Endothelial cell of umbilical vein (primary cell): ENCODE results near the gene GFAP. TPM values are rescaled to one million over a fixed set of nuclear protein-coding genes. Genes with fewer than 3 reads are reported as not detected.

Experiments used
- BruUV-seq: library from RNA; stranded (reverse); fragments of 400-500 nt; replicated peaks from 2 replicates; lab custom pipeline; 2021; lab: Mats Ljungman, UMichigan
- CTCF ChIA-PET: fragments of 300-600, 350-600 bp; sonication (Branson Sonifier 250); formaldehyde crosslinking; loops from one replicate; lab custom pipeline; 2021; ENCODE audit warnings: antibody characterized with exemption, inconsistent platforms; lab: Charles Lee
- POLR2A ChIA-PET: fragments of 300-600, 350-600 bp; sonication (Branson Sonifier 250); formaldehyde crosslinking; loops from one replicate; lab custom pipeline; 2021; ENCODE audit warnings: antibody characterized with exemption, inconsistent platforms; lab: Charles Lee
- DNase-seq: peaks from one replicate; pipeline ENCODE4 v3.0.0-alpha.2; 2011; ENCODE audit warnings: low read depth, low spot score
- FAIRE-seq: peaks from 2 replicates; lab custom pipeline; 2011; peaks lifted over from hg19 to GRCh38; lab: Jason Lieb, UNC
- H2AFZ ChIP-seq: 2 replicates; pipeline ENCODE4 v1.6.0; 2012; ENCODE audit warnings: low read depth, low read length, control low read depth, inconsistent platforms
- H3K27ac ChIP-seq: 2 replicates; pipeline ENCODE4 v1.5.1; 2011; ENCODE audit warnings: low read depth, mild to moderate bottlenecking, control low read depth, low read length, moderate library complexity; ENCODE audit not compliant: insufficient read depth
- H3K27me3 ChIP-seq, 2 experiments: 2 replicates each; pipeline versions ENCODE4 v1.6.0 to v1.6.1; 2011; ENCODE audit warnings: low read length in 2 of 2, mixed read lengths in 1 of 2; ENCODE audit not compliant: control insufficient read depth in 2 of 2, insufficient read depth in 2 of 2
- H3K36me3 ChIP-seq, 2 experiments: 2 replicates in 1 of 2; 3 replicates in 1 of 2; pipeline ENCODE4 v1.5.1; 2011; ENCODE audit warnings: low read length in 2 of 2, mild to moderate bottlenecking in 1 of 2, moderate library complexity in 1 of 2; ENCODE audit not compliant: control insufficient read depth in 2 of 2, insufficient read depth in 2 of 2; ENCODE audit errors: extremely low read depth in 1 of 2
- H3K4me1 ChIP-seq: 3 replicates; pipeline ENCODE4 v1.5.1; 2011; ENCODE audit warnings: mild to moderate bottlenecking, low read length; ENCODE audit not compliant: control insufficient read depth, insufficient read depth; ENCODE audit errors: extremely low read depth
- H3K4me2 ChIP-seq: 2 replicates; pipeline ENCODE4 v1.6.1; 2011; ENCODE audit warnings: low read length, control low read depth, mixed read lengths; ENCODE audit not compliant: insufficient read depth
- H3K4me3 ChIP-seq, 3 experiments: fragments of 200-600 bp in 1 of 3; sonication (generic), shearing (Covaris generic) in 1 of 3; replicated peaks in 1 of 3; 2 replicates each; pipeline ENCODE4 v1.5.1; 2011 to 2016; ENCODE audit warnings: control low read depth in 3 of 3, low read length in 3 of 3, mild to moderate bottlenecking in 2 of 3, inconsistent platforms in 1 of 3, low read depth in 1 of 3, moderate library complexity in 1 of 3; ENCODE audit not compliant: insufficient read depth in 1 of 3
- H3K79me2 ChIP-seq: 2 replicates; pipeline ENCODE4 v1.6.0; 2012; ENCODE audit warnings: low read length, inconsistent platforms; ENCODE audit not compliant: control insufficient read depth, insufficient read depth
- H3K9ac ChIP-seq: replicated peaks from 2 replicates; pipeline ENCODE3; 2011; ENCODE audit warnings: low read length, control low read depth; ENCODE audit not compliant: insufficient read depth; ENCODE audit errors: extremely low read depth
- H3K9me1 ChIP-seq: replicated peaks from 3 replicates; pipeline ENCODE4 v1.6.0; 2011; ENCODE audit warnings: mild to moderate bottlenecking, low read length; ENCODE audit not compliant: control insufficient read depth, insufficient read depth; ENCODE audit errors: extremely low read depth
- H3K9me3 ChIP-seq: replicated peaks from 2 replicates; pipeline ENCODE4 v1.5.1; 2012; ENCODE audit warnings: low read length, inconsistent platforms; ENCODE audit not compliant: control insufficient read depth, insufficient read depth
- H4K20me1 ChIP-seq: replicated peaks from 2 replicates; pipeline ENCODE3; 2011; ENCODE audit warnings: mild to moderate bottlenecking, low read length; ENCODE audit not compliant: control insufficient read depth, insufficient read depth; ENCODE audit errors: extremely low read depth
- EZH2 ChIP-seq: IDR thresholded peaks from 2 replicates; pipeline ENCODE4 v1.6.1; 2012; ENCODE audit warnings: borderline replicate concordance, low read depth, mild to moderate bottlenecking, moderate library complexity, low read length, inconsistent platforms; ENCODE audit not compliant: severe bottlenecking
- FOS ChIP-seq: IDR thresholded peaks from 2 replicates; pipeline ENCODE4 v1.6.1; 2011; ENCODE audit warnings: mild to moderate bottlenecking, low read length, moderate library complexity, borderline replicate concordance; ENCODE audit not compliant: insufficient read depth
- GATA2 ChIP-seq: IDR thresholded peaks from 2 replicates; pipeline ENCODE4 v1.7.0; 2011; ENCODE audit warnings: low read depth, mild to moderate bottlenecking, moderate library complexity, mixed read lengths, low read length; ENCODE audit not compliant: insufficient read length, insufficient read depth
- JUN ChIP-seq: IDR thresholded peaks from 2 replicates; pipeline ENCODE4 v1.6.1; 2011; ENCODE audit warnings: borderline replicate concordance, low read depth; ENCODE audit not compliant: insufficient read length, insufficient read depth
- MYC ChIP-seq: IDR thresholded peaks from one replicate; pipeline ENCODE4 v1.6.1; 2011; ENCODE audit warnings: mild to moderate bottlenecking, low read depth, low read length
- POLR2A ChIP-seq: IDR thresholded peaks from 2 replicates; pipeline ENCODE4 v1.6.1; 2012; ENCODE audit warnings: low read depth, mild to moderate bottlenecking, control low read depth, low read length
- POLR2AphosphoS5 ChIP-seq: IDR thresholded peaks from 2 replicates; pipeline ENCODE4 v1.6.1; 2012; ENCODE audit warnings: low read depth, mild to moderate bottlenecking, control low read depth, low read length, moderate library complexity; ENCODE audit not compliant: insufficient read depth
- dilution Hi-C: fragments of 300-500 bp; cut with MboI; formaldehyde crosslinking; loops from one replicate; pipeline ENCODE4 v1.15.0; 2019; ENCODE audit warnings: low sequenced_read_pairs; ENCODE audit not compliant: extremely low pct_ligation_motif_present
- intact Hi-C: fragments of 100-400 bp; cut with micrococcal nuclease; formaldehyde crosslinking; loops from one replicate; pipeline ENCODE4 v1.10.0; 2022
- polyA plus RNA-seq, 4 experiments: library from polyadenylated mRNA; depleted of rRNA in 3 of 4; stranded (reverse) in 3 of 4; unstranded in 1 of 4; fragments of >200 nt; gene quantifications; 2 replicates each; pipeline versions ENCODE4 v1.2.1 to v1.2.3, GENCODE V29; 2011 to 2012; ENCODE audit warnings: missing spikeins in 1 of 4
- total RNA-seq: library from RNA; stranded (reverse); gene quantifications from 2 replicates; pipeline ENCODE4 v1.2.3, GENCODE V29; 2021
- TF ChIP-seq, protein P1 (sequence below): IDR thresholded peaks from 2 replicates; pipeline ENCODE4 v1.6.1; 2011; ENCODE audit not compliant: insufficient read depth, insufficient read length
- TF ChIP-seq, protein P2 (sequence below), 2 donors: IDR thresholded peaks; 1 replicate in 1 of 2; 2 replicates in 1 of 2; pipeline ENCODE4 v1.5.1; 2011; ENCODE audit warnings: low read length in 2 of 2, mild to moderate bottlenecking in 2 of 2, moderate library complexity in 2 of 2, control low read depth in 1 of 2, inconsistent platforms in 1 of 2, low read depth in 1 of 2; ENCODE audit not compliant: insufficient read depth in 1 of 2; ENCODE audit errors: extremely low read depth in 1 of 2

GFAP gene
- total and polyA plus RNA-seq, 2 donors (not counting 3 experiments of a cell fraction or from before 2014, with no cell fraction given) = 0.07 to 0.42 TPM

DNA sequence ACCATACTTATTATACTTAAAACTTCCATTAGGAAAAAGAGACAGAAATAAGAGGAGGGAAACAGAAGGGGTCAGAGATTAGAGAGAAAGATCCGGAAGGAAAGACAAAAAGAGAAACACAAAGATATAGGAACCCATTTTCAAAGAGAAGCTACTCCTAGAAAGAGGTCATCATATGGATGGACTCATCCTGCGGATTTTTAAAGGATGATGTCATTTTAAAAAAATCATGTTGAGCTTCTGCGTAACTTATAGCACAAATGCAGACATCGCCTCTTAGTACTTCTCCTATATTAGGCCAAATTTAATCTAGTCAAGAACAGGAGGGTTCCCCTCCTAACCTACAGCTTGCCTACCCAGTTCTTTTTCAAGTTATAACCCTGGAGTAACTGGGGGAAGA, 34.2 kb downstream of the GFAP start:
- H3K27ac ChIP-seq = no peak overlapping the region
- DNase-seq = no peak
- H3K4me2 ChIP-seq = no peak overlapping the region
- no peak overlapping the region for H3K4me3 ChIP-seq
- H3K9me3 ChIP-seq = no peaks in the 10 kb centered on the region
- POLR2A ChIA-PET = no interaction called here
- H3K9ac ChIP-seq = no peak overlapping the region
- no peaks in the 10 kb centered on the region for H3K4me1 ChIP-seq
- H3K36me3 ChIP-seq = peaks cover 30 to 44% of the 10 kb centered on the region in 2 experiments
- intact Hi-C loops = no loop called here
- no peaks in the 10 kb centered on the region for H3K9me1 ChIP-seq
- BruUV-seq = no TSS peak
- CTCF ChIA-PET = interaction anchor here (0.9 to 9.3 kb wide), 7 partner anchors 17 to 254 kb away, joined by 3 to 295 read pairs (median 3); partner anchors contain the start of genes ACBD4 and EFTUD2
- H4K20me1 ChIP-seq = no peaks in the 10 kb centered on the region
- TF ChIP-seq, protein P1, sequence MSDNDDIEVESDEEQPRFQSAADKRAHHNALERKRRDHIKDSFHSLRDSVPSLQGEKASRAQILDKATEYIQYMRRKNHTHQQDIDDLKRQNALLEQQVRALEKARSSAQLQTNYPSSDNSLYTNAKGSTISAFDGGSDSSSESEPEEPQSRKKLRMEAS = no peak
- TF ChIP-seq POLR2AphosphoS5 (no peak), POLR2A (no peak), JUN (no peak), GATA2 (no peak), EZH2 (no peak), FOS (no peak), MYC (no peak)
- TF ChIP-seq, protein P2, sequence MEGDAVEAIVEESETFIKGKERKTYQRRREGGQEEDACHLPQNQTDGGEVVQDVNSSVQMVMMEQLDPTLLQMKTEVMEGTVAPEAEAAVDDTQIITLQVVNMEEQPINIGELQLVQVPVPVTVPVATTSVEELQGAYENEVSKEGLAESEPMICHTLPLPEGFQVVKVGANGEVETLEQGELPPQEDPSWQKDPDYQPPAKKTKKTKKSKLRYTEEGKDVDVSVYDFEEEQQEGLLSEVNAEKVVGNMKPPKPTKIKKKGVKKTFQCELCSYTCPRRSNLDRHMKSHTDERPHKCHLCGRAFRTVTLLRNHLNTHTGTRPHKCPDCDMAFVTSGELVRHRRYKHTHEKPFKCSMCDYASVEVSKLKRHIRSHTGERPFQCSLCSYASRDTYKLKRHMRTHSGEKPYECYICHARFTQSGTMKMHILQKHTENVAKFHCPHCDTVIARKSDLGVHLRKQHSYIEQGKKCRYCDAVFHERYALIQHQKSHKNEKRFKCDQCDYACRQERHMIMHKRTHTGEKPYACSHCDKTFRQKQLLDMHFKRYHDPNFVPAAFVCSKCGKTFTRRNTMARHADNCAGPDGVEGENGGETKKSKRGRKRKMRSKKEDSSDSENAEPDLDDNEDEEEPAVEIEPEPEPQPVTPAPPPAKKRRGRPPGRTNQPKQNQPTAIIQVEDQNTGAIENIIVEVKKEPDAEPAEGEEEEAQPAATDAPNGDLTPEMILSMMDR (IDR thresholded peaks at IDR 0.05; ENCODE audit: extremely low read depth in 1 of 2, insufficient read depth in 1 of 2, low read depth in 1 of 2, low read length in 2 of 2) = no peak
- H2AFZ ChIP-seq = no peak overlapping the region
- no peak for FAIRE-seq
- H3K79me2 ChIP-seq = no peaks in the 10 kb centered on the region
- no peaks in the 10 kb centered on the region for H3K27me3 ChIP-seq
- dilution Hi-C loops = no loop called here
